Measurements from ENCODE around the gene EN2. TPM values are rescaled to one million over a fixed set of nuclear protein-coding genes. Genes with fewer than 3 reads are reported as not detected.

EN2 gene
- polyA plus RNA-seq, 1 donor = not detected

GRCh38 chr7:155418304-155418703 is 39.6 kb upstream of the EN2 start:
- no peak overlapping the region for H3K27ac ChIP-seq (ENCODE audit: low read length)
- no peak for DNase-seq
- peaks cover 35% of the 10 kb centered on the region for H3K27me3 ChIP-seq (ENCODE audit: control insufficient read depth, insufficient read depth, low read length)
- no peaks in the 10 kb centered on the region for H3K4me1 ChIP-seq (ENCODE audit: control insufficient read depth, insufficient read depth, low read length)
- H3K4me3 ChIP-seq (ENCODE audit: low read length) = no peak overlapping the region
- H3K36me3 ChIP-seq (ENCODE audit: control insufficient read depth, insufficient read depth, low read length) = no peaks in the 10 kb centered on the region
- H3K9me3 ChIP-seq (ENCODE audit: control insufficient read depth, low read depth, low read length) = no peaks in the 10 kb centered on the region
- no CpG with 5 or more reads among the region's 12 CpGs for WGBS (ENCODE audit: insufficient coverage, low lambda C conversion rate)

- no peaks in the 10 kb centered on the region for H3K9me3 ChIP-seq (ENCODE audit: control insufficient read depth, low read depth, low read length)
- peaks cover 35% of the 10 kb centered on the region for H3K27me3 ChIP-seq (ENCODE audit: control insufficient read depth, insufficient read depth, low read length)
- DNase-seq = no peak
- no peaks in the 10 kb centered on the region for H3K36me3 ChIP-seq (ENCODE audit: control insufficient read depth, insufficient read depth, low read length)
- H3K27ac ChIP-seq (ENCODE audit: low read length) = no peak overlapping the region
- H3K4me1 ChIP-seq (ENCODE audit: control insufficient read depth, insufficient read depth, low read length) = no peaks in the 10 kb centered on the region
- H3K4me3 ChIP-seq (ENCODE audit: low read length) = no peak overlapping the region
- no CpG with 5 or more reads among the region's 16 CpGs for WGBS (ENCODE audit: insufficient coverage, low lambda C conversion rate)
Observed at GRCh38 chr7:155418941-155419755, 38.8 kb upstream of the EN2 start.

GRCh38 chr7:155420116-155420515 is 37.8 kb upstream of the EN2 start:
- H3K4me3 ChIP-seq (ENCODE audit: low read length) = no peak overlapping the region
- H3K27me3 ChIP-seq (ENCODE audit: control insufficient read depth, insufficient read depth, low read length) = peaks cover 39% of the 10 kb centered on the region
- H3K9me3 ChIP-seq (ENCODE audit: control insufficient read depth, low read depth, low read length) = no peaks in the 10 kb centered on the region
- H3K27ac ChIP-seq (ENCODE audit: low read length) = no peak overlapping the region
- no peaks in the 10 kb centered on the region for H3K36me3 ChIP-seq (ENCODE audit: control insufficient read depth, insufficient read depth, low read length)
- H3K4me1 ChIP-seq (ENCODE audit: control insufficient read depth, insufficient read depth, low read length) = no peaks in the 10 kb centered on the region
- DNase-seq = no peak
- WGBS (ENCODE audit: insufficient coverage, low lambda C conversion rate) = no CpG with 5 or more reads among the region's 8 CpGs

- Histone ChIP-seq H3K36me3 (ENCODE audit: control insufficient read depth, insufficient read depth, low read length) (no peaks in the 10 kb centered on the region), H3K27ac (ENCODE audit: low read length) (no peak overlapping the region), H3K9me3 (ENCODE audit: control insufficient read depth, low read depth, low read length) (no peaks in the 10 kb centered on the region), H3K27me3 (ENCODE audit: control insufficient read depth, insufficient read depth, low read length) (peaks cover 54% of the 10 kb centered on the region), H3K4me1 (ENCODE audit: control insufficient read depth, insufficient read depth, low read length) (no peaks in the 10 kb centered on the region), H3K4me3 (ENCODE audit: low read length) (no peak overlapping the region)
- DNase-seq = no peak
- no CpG with 5 or more reads among the region's 10 CpGs for WGBS (ENCODE audit: insufficient coverage, low lambda C conversion rate)
Observed at GRCh38 chr7:155422151-155422550, 35.8 kb upstream of the EN2 start.

GRCh38 chr7:155422599-155423336 is 35.2 kb upstream of the EN2 start:
- DNase-seq = no peak
- H3K4me3 ChIP-seq (ENCODE audit: low read length) = no peak overlapping the region
- peaks cover 54% of the 10 kb centered on the region for H3K27me3 ChIP-seq (ENCODE audit: control insufficient read depth, insufficient read depth, low read length)
- no peaks in the 10 kb centered on the region for H3K36me3 ChIP-seq (ENCODE audit: control insufficient read depth, insufficient read depth, low read length)
- no peaks in the 10 kb centered on the region for H3K4me1 ChIP-seq (ENCODE audit: control insufficient read depth, insufficient read depth, low read length)
- H3K9me3 ChIP-seq (ENCODE audit: control insufficient read depth, low read depth, low read length) = no peaks in the 10 kb centered on the region
- WGBS (ENCODE audit: insufficient coverage, low lambda C conversion rate) = no CpG with 5 or more reads among the region's 19 CpGs
- H3K27ac ChIP-seq (ENCODE audit: low read length) = no peak overlapping the region

- DNase-seq = no peak
- no peak overlapping the region for H3K4me3 ChIP-seq (ENCODE audit: low read length)
- H3K36me3 ChIP-seq (ENCODE audit: control insufficient read depth, insufficient read depth, low read length) = no peaks in the 10 kb centered on the region
- no peaks in the 10 kb centered on the region for H3K9me3 ChIP-seq (ENCODE audit: control insufficient read depth, low read depth, low read length)
- no CpG with 5 or more reads among the region's 24 CpGs for WGBS (ENCODE audit: insufficient coverage, low lambda C conversion rate)
- no peaks in the 10 kb centered on the region for H3K4me1 ChIP-seq (ENCODE audit: control insufficient read depth, insufficient read depth, low read length)
- H3K27me3 ChIP-seq (ENCODE audit: control insufficient read depth, insufficient read depth, low read length) = peaks cover 55% of the 10 kb centered on the region
- no peak overlapping the region for H3K27ac ChIP-seq (ENCODE audit: low read length)
Observed at GRCh38 chr7:155423337-155424285, 34.3 kb upstream of the EN2 start.

- Histone ChIP-seq H3K4me3 (ENCODE audit: low read length) (no peak overlapping the region), H3K27ac (ENCODE audit: low read length) (no peak overlapping the region), H3K27me3 (ENCODE audit: control insufficient read depth, insufficient read depth, low read length) (peaks cover 55% of the 10 kb centered on the region), H3K36me3 (ENCODE audit: control insufficient read depth, insufficient read depth, low read length) (no peaks in the 10 kb centered on the region), H3K9me3 (ENCODE audit: control insufficient read depth, low read depth, low read length) (no peaks in the 10 kb centered on the region), H3K4me1 (ENCODE audit: control insufficient read depth, insufficient read depth, low read length) (no peaks in the 10 kb centered on the region)
- no peak for DNase-seq
- WGBS (ENCODE audit: insufficient coverage, low lambda C conversion rate) = no CpG with 5 or more reads among the region's 22 CpGs
Observed at GRCh38 chr7:155424301-155425010, 33.5 kb upstream of the EN2 start.

- Histone ChIP-seq H3K4me3 (ENCODE audit: low read length) (no peak overlapping the region), H3K27ac (ENCODE audit: low read length) (no peak overlapping the region), H3K4me1 (ENCODE audit: control insufficient read depth, insufficient read depth, low read length) (no peaks in the 10 kb centered on the region), H3K36me3 (ENCODE audit: control insufficient read depth, insufficient read depth, low read length) (no peaks in the 10 kb centered on the region), H3K9me3 (ENCODE audit: control insufficient read depth, low read depth, low read length) (no peaks in the 10 kb centered on the region), H3K27me3 (ENCODE audit: control insufficient read depth, insufficient read depth, low read length) (peaks cover 55% of the 10 kb centered on the region)
- no peak for DNase-seq
- no CpG with 5 or more reads among the region's 7 CpGs for WGBS (ENCODE audit: insufficient coverage, low lambda C conversion rate)
Observed at GRCh38 chr7:155425011-155425340, 33.0 kb upstream of the EN2 start.

- no peaks in the 10 kb centered on the region for H3K36me3 ChIP-seq (ENCODE audit: control insufficient read depth, insufficient read depth, low read length)
- WGBS (ENCODE audit: insufficient coverage, low lambda C conversion rate) = no CpG with 5 or more reads among the region's 9 CpGs
- H3K27ac ChIP-seq (ENCODE audit: low read length) = no peak overlapping the region
- H3K9me3 ChIP-seq (ENCODE audit: control insufficient read depth, low read depth, low read length) = no peaks in the 10 kb centered on the region
- peaks cover 55% of the 10 kb centered on the region for H3K27me3 ChIP-seq (ENCODE audit: control insufficient read depth, insufficient read depth, low read length)
- DNase-seq = no peak
- no peaks in the 10 kb centered on the region for H3K4me1 ChIP-seq (ENCODE audit: control insufficient read depth, insufficient read depth, low read length)
- no peak overlapping the region for H3K4me3 ChIP-seq (ENCODE audit: low read length)
Observed at GRCh38 chr7:155425887-155426286, 32.0 kb upstream of the EN2 start.
